GM12864 (cell line): ENCODE measurements around the gene CCDC85C.

Experiments
- DNase-seq: peaks from one replicate; pipeline ENCODE4 v3.0.0-alpha.2; 2011; ENCODE audit warnings: low read depth
- H3K4me3 ChIP-seq: 2 replicates; pipeline ENCODE4 v1.5.1; 2011; ENCODE audit warnings: mild to moderate bottlenecking, low read depth, low read length, control low read depth
- CTCF ChIP-seq: IDR thresholded peaks from 2 replicates; pipeline ENCODE4 v1.5.1; 2011; ENCODE audit warnings: low read depth, mild to moderate bottlenecking, moderate library complexity, low read length, control low read depth, inconsistent platforms; ENCODE audit errors: missing control alignments

The CCDC85C gene

GRCh38 chr14:99559286-99559990 is 44.6 kb downstream of the CCDC85C start:
- H3K4me3 ChIP-seq, result no peak overlapping the region
- no peak for TF ChIP-seq CTCF
- DNase-seq, result no peak

- no peak for DNase-seq
- no peak overlapping the region for H3K4me3 ChIP-seq
- TF ChIP-seq CTCF, result no peak
These were observed 47.7 kb downstream of the CCDC85C start for GRCh38 chr14:99556134-99556791.

- DNase-seq, result no peak
- TF ChIP-seq CTCF, result no peak
- no peak overlapping the region for H3K4me3 ChIP-seq
These were observed 49.1 kb downstream of the CCDC85C start for GRCh38 chr14:99554757-99555531.

- DNase-seq, result no peak
- no peak overlapping the region for H3K4me3 ChIP-seq
- no peak for TF ChIP-seq CTCF
These were observed 49.8 kb downstream of the CCDC85C start for GRCh38 chr14:99554184-99554583.

- no peak for TF ChIP-seq CTCF
- no peak overlapping the region for H3K4me3 ChIP-seq
- no peak for DNase-seq
These were observed 51.3 kb downstream of the CCDC85C start for GRCh38 chr14:99552572-99553216.

GRCh38 chr14:99552021-99552553 is 51.9 kb downstream of the CCDC85C start:
- no peak overlapping the region for H3K4me3 ChIP-seq
- no peak for TF ChIP-seq CTCF
- no peak for DNase-seq
